Neural crest cell (in vitro differentiated cells): ENCODE data around the gene ZBBX. TPM values are rescaled to one million over a fixed set of nuclear protein-coding genes. Genes with fewer than 3 reads are reported as not detected.

ENCODE experiments used
- DNase-seq: peaks from one replicate; pipeline ENCODE4 v3.0.0; 2021; ENCODE audit warnings: low read depth, mixed read lengths, low spot score
- H3K27ac Mint-ChIP-seq: one replicate; pipeline ENCODE4 v1.8.0; 2021; ENCODE audit warnings: mild to moderate bottlenecking, mixed read lengths; ENCODE audit not compliant: unreplicated experiment
- H3K27me3 Mint-ChIP-seq: 2 replicates; pipeline ENCODE4 v1.8.0; 2021; ENCODE audit warnings: low read depth, mild to moderate bottlenecking, mixed read lengths
- H3K36me3 Mint-ChIP-seq: 2 replicates; pipeline ENCODE4 v1.8.0; 2021; ENCODE audit warnings: low read depth, mild to moderate bottlenecking, mixed read lengths
- H3K4me1 Mint-ChIP-seq: 2 replicates; pipeline ENCODE4 v1.8.0; 2021; ENCODE audit warnings: mixed read lengths
- H3K4me3 Mint-ChIP-seq: one replicate; pipeline ENCODE4 v1.8.0; 2021; ENCODE audit warnings: mild to moderate bottlenecking, mixed read lengths
- H3K9me3 Mint-ChIP-seq: 2 replicates; pipeline ENCODE4 v1.8.0; 2021; ENCODE audit warnings: mixed read lengths
- total RNA-seq: library from RNA; stranded (reverse); gene quantifications from 2 replicates; pipeline ENCODE4 v1.2.1, GENCODE V29; 2021
- TF ChIP-seq, protein P1 (sequence below): fragments of 200-600 bp; sonication (generic); conservative IDR thresholded peaks from 2 replicates; pipeline ENCODE4 v1.5.0; 2021; ENCODE audit warnings: antibody characterized with exemption, mild to moderate bottlenecking

ZBBX gene
- total RNA-seq, 1 donor from 2014 or later: 1.6 TPM

DNA sequence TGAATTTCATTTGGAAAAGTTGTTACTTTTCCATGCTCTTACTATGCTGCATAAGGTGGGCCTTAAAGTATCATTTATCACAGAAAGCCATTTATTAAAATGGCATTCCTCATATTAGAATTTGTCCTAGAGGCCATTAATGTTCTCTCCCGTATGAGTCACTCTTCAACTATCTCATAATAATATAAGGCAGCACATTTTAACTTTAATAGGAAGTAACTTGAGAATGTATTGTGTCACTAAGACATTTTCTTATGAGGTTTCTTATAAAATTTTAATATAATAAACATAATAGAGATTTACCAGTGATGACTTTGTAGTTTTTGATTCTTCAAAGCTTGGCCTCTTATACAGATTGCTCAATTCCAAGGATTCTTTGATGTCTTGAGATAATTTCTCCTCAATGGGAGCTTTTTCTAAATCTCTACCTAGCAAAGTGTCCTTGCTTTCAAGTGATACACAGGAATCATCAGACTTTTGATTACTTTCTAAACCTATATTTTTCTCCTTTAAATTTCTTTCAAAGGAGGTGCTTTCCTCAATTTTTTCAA, 74.7 kb downstream of the ZBBX start:
- no peaks in the 10 kb centered on the region for H3K9me3 Mint-ChIP-seq
- no peaks in the 10 kb centered on the region for H3K27me3 Mint-ChIP-seq
- H3K36me3 Mint-ChIP-seq: no peaks in the 10 kb centered on the region
- H3K4me1 Mint-ChIP-seq: no peaks in the 10 kb centered on the region
- no peak for DNase-seq
- TF ChIP-seq, protein P1, sequence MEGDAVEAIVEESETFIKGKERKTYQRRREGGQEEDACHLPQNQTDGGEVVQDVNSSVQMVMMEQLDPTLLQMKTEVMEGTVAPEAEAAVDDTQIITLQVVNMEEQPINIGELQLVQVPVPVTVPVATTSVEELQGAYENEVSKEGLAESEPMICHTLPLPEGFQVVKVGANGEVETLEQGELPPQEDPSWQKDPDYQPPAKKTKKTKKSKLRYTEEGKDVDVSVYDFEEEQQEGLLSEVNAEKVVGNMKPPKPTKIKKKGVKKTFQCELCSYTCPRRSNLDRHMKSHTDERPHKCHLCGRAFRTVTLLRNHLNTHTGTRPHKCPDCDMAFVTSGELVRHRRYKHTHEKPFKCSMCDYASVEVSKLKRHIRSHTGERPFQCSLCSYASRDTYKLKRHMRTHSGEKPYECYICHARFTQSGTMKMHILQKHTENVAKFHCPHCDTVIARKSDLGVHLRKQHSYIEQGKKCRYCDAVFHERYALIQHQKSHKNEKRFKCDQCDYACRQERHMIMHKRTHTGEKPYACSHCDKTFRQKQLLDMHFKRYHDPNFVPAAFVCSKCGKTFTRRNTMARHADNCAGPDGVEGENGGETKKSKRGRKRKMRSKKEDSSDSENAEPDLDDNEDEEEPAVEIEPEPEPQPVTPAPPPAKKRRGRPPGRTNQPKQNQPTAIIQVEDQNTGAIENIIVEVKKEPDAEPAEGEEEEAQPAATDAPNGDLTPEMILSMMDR: no peak
- no peak overlapping the region for H3K4me3 Mint-ChIP-seq
- H3K27ac Mint-ChIP-seq: no peak overlapping the region

DNA sequence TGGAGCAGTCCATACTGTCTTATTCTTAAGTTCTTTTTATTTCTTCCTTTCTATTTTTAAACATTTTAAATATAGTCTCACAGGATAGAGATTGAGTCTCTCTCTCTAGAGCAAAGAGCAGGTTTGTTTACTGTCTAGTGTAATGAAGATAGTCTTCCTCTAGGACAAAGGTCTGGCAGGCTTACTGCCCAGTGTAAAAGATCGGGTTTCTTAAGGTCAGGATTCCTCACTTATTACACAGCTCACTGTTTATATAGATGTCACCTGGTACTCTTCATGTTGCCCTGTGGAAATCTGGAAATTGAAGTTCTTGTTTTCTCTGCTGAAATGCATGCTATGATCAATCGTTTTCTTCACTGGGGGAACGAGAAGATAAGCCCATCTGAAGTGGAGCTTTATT, 76.0 kb downstream of the ZBBX start:
- Mint-ChIP-seq H3K4me1 (no peaks in the 10 kb centered on the region), H3K36me3 (no peaks in the 10 kb centered on the region), H3K27me3 (no peaks in the 10 kb centered on the region), H3K27ac (no peak overlapping the region), H3K9me3 (no peaks in the 10 kb centered on the region), H3K4me3 (no peak overlapping the region)
- no peak for DNase-seq
- TF ChIP-seq, protein P1: no peak

DNA sequence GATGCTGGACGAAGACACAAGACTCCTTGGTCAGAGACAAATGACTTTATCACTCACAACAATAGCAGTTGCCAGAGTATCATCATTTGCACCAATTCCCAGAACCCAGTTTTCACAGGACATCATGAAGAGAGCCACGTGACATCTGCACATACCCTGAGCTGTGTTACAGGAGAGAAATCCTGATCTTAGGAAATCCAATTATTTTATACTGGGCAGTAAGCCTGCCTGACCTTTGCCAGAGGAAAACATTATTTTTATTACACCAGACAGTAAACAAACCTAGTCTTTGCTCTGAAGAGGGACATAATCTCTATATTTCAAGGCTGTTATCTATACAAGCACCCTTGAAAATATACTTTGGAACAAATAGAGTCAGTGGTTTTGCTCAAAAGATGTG, 77.4 kb downstream of the ZBBX start:
- Mint-ChIP-seq H3K9me3 (no peaks in the 10 kb centered on the region), H3K36me3 (no peaks in the 10 kb centered on the region), H3K27me3 (no peaks in the 10 kb centered on the region), H3K4me1 (no peaks in the 10 kb centered on the region), H3K27ac (no peak overlapping the region), H3K4me3 (no peak overlapping the region)
- no peak for DNase-seq
- TF ChIP-seq, protein P1: no peak

DNA sequence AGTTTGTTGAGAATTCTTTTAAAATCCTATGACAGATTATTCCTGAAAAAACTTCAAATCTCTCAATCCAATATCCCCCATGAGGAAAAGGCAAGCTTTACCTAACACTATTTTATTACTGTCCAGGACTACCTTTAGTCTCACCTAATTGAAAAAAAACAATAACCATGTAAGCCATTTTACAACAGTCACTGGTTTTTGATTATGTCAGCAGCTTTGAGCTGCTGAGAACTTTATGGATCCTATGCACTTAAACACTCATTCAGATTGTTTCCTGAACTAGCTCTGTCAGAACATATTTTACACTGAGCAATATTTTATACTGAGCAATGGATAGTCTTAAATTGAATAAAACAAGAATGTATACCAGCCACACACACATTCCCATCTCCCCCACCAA, 79.9 kb downstream of the ZBBX start:
- H3K27ac Mint-ChIP-seq: no peak overlapping the region
- no peaks in the 10 kb centered on the region for H3K9me3 Mint-ChIP-seq
- H3K27me3 Mint-ChIP-seq: no peaks in the 10 kb centered on the region

DNA sequence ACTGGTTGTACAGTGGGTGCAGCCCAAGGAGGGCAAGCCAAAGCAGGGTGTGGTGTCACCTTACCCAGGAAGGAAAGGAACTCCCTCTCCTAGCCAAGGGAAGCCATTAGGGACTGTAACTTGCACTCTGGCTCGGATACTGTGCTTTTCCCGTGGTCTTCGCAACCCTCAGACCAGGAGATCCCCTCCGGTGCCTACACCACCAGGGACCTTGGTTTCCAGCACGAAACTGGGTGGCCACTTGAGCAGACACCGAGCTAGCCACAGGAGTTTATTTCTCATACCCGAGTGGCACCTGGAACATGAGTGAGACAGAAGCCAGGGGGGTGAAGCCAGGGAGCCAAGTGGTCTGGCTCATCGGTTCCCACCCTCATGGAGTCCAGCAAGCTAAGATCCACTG, 90.7 kb downstream of the ZBBX start:
- TF ChIP-seq, protein P1: no peak
- no peaks in the 10 kb centered on the region for H3K36me3 Mint-ChIP-seq
- H3K27me3 Mint-ChIP-seq: no peaks in the 10 kb centered on the region
- no peaks in the 10 kb centered on the region for H3K4me1 Mint-ChIP-seq
- no peaks in the 10 kb centered on the region for H3K9me3 Mint-ChIP-seq
- H3K27ac Mint-ChIP-seq: no peak overlapping the region
- DNase-seq: no peak
- H3K4me3 Mint-ChIP-seq: no peak overlapping the region

More for the DNA sequence above, 79.9 kb downstream of the ZBBX start:
- TF ChIP-seq, protein P1: no peak
- Mint-ChIP-seq H3K4me3 (no peak overlapping the region), H3K4me1 (no peaks in the 10 kb centered on the region), H3K36me3 (no peaks in the 10 kb centered on the region)
- no peak for DNase-seq
